HG03103 (cell line): ENCODE measurements around the gene ZNF22.

ENCODE experiments used
- ATAC-seq: cut with Tn5 transposase; IDR thresholded peaks from one replicate; pipeline ENCODE4 v1.9.1; 2021; ENCODE audit warnings: low read depth; ENCODE audit not compliant: unreplicated experiment

The ZNF22 gene

GRCh38 chr10:44963772-44964633 lies 36.7 kb upstream of the ZNF22 start:
- no peak for ATAC-seq

GRCh38 chr10:44965104-44965503 lies 35.6 kb upstream of the ZNF22 start:
- ATAC-seq = no peak

GRCh38 chr10:44965651-44966097 lies 35.0 kb upstream of the ZNF22 start:
- no peak for ATAC-seq

- ATAC-seq = no peak
These were observed 34.5 kb upstream of the ZNF22 start for GRCh38 chr10:44966129-44966815.

- no peak for ATAC-seq
These were observed 33.8 kb upstream of the ZNF22 start for GRCh38 chr10:44966816-44967509.

GRCh38 chr10:44967616-44968015 lies 33.1 kb upstream of the ZNF22 start:
- ATAC-seq = no peak

GRCh38 chr10:44968091-44968490 lies 32.6 kb upstream of the ZNF22 start:
- ATAC-seq = no peak

- no peak for ATAC-seq
These were observed 32.0 kb upstream of the ZNF22 start for GRCh38 chr10:44968500-44969400.

GRCh38 chr10:44969854-44970253 lies 30.9 kb upstream of the ZNF22 start:
- no peak for ATAC-seq

GRCh38 chr10:44970812-44971395 lies 29.8 kb upstream of the ZNF22 start:
- no peak for ATAC-seq

- ATAC-seq = no peak
These were observed 29.3 kb upstream of the ZNF22 start for GRCh38 chr10:44971434-44971833.

- no peak for ATAC-seq
These were observed 28.6 kb upstream of the ZNF22 start for GRCh38 chr10:44971935-44972757.

GRCh38 chr10:44972874-44973306 lies 27.8 kb upstream of the ZNF22 start:
- ATAC-seq = no peak

GRCh38 chr10:44973323-44974081 lies 27.2 kb upstream of the ZNF22 start:
- ATAC-seq = no peak

- ATAC-seq = no peak
These were observed 26.6 kb upstream of the ZNF22 start for GRCh38 chr10:44974082-44974627.

- peak; percentile 73 for ATAC-seq
These were observed 25.9 kb upstream of the ZNF22 start for GRCh38 chr10:44974628-44975430.
